Measurements from ENCODE around the gene CUX1. TPM values are rescaled to one million over a fixed set of nuclear protein-coding genes. Genes with fewer than 3 reads are reported as not detected.
A peak's percentile ranks its signal among the peaks of the same experiment; 100 is the strongest.

The CUX1 gene
- total RNA-seq, 1 donor from 2014 or later, result 101 TPM

DNA sequence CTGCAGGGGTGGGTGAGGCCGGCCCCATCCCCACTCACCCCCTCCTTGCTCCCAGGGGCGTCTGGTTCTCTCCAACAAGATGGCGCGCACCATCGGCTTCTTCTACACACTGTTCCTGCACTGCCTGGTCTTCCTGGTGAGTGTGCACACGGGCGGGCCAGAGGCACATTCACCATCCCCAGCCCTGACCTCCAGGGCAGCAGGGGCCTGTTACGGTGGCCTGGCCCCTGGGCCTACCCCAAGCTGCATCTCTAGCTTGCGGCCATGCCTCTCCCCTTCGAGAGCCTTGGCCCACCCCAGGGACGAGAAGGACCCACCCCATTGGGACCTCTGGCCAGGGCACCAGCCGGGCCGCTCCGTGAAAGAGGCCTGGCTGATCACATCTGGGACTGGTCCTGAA is 464.4 kb downstream of the CUX1 start:
- Histone ChIP-seq H3K36me3 (no peaks in the 10 kb centered on the region), H3K27me3 (no peaks in the 10 kb centered on the region), H3K4me3 (no peak overlapping the region), H3K4me1 (peaks cover 0 to 3% of the 10 kb centered on the region in 2 donors), H3K9me3 (no peaks in the 10 kb centered on the region), H3K27ac (no peak overlapping the region)
- intact Hi-C loops (cut with DNase I), result no loop called here
- TF ChIP-seq, protein P1, sequence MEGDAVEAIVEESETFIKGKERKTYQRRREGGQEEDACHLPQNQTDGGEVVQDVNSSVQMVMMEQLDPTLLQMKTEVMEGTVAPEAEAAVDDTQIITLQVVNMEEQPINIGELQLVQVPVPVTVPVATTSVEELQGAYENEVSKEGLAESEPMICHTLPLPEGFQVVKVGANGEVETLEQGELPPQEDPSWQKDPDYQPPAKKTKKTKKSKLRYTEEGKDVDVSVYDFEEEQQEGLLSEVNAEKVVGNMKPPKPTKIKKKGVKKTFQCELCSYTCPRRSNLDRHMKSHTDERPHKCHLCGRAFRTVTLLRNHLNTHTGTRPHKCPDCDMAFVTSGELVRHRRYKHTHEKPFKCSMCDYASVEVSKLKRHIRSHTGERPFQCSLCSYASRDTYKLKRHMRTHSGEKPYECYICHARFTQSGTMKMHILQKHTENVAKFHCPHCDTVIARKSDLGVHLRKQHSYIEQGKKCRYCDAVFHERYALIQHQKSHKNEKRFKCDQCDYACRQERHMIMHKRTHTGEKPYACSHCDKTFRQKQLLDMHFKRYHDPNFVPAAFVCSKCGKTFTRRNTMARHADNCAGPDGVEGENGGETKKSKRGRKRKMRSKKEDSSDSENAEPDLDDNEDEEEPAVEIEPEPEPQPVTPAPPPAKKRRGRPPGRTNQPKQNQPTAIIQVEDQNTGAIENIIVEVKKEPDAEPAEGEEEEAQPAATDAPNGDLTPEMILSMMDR (IDR thresholded peaks at IDR 0.05), result no peak
- DNase-seq (ENCODE audit: low spot score in 2 of 2), result no peak

DNA sequence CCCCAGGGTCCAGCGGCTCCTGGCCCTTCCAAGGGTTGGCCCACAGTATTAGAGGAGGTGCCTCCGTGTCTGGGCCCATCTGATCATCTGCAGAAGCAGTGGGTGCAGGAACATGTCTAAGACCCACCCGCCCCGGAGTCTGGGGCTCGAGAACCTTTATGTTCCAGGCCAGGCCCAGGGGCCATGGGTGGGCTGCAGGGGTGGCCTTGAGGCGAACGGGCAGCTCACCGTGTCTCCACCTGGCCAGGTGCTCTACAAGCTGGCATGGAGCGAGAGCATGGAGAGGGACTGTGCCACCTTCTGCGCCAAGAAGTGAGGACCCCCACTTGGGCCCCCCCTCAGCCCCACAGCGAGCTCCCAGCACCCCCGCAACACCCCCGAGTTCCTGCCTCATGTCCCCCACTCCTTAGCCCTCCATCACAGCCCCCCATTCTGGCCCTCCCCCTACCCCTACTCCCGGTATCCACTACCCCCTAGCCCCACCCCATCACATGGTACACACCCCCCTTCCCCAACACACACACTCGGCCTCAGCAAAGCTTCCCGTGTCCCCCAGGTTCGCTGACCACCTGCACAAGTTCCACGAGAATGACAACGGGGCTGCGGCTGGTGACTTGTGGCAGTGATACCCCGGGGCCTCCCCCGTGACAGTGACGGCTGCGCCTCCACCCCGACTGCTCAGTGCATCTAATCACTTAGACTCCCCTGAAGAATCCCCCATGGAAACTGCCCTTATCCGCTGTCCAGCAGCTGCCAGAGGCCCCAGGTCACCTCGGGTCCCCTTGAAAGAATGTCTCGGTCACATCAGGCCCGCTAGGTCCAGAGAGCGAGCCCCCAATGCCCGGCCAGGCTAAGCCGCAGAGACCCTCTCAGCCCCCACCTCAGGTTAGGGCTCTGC is 465.3 kb downstream of the CUX1 start:
- intact Hi-C loops (cut with DNase I), result no loop called here
- H3K36me3 ChIP-seq, result no peaks in the 10 kb centered on the region
- H3K27me3 ChIP-seq, result no peaks in the 10 kb centered on the region
- H3K4me3 ChIP-seq, result no peak overlapping the region
- peaks cover under 1 to 4% of the 10 kb centered on the region in 2 donors for H3K4me1 ChIP-seq
- TF ChIP-seq, protein P1 (IDR thresholded peaks at IDR 0.05), result no peak
- H3K9me3 ChIP-seq, result no peaks in the 10 kb centered on the region
- no peak overlapping the region for H3K27ac ChIP-seq
- DNase-seq (ENCODE audit: low spot score in 2 of 2), result no peak

DNA sequence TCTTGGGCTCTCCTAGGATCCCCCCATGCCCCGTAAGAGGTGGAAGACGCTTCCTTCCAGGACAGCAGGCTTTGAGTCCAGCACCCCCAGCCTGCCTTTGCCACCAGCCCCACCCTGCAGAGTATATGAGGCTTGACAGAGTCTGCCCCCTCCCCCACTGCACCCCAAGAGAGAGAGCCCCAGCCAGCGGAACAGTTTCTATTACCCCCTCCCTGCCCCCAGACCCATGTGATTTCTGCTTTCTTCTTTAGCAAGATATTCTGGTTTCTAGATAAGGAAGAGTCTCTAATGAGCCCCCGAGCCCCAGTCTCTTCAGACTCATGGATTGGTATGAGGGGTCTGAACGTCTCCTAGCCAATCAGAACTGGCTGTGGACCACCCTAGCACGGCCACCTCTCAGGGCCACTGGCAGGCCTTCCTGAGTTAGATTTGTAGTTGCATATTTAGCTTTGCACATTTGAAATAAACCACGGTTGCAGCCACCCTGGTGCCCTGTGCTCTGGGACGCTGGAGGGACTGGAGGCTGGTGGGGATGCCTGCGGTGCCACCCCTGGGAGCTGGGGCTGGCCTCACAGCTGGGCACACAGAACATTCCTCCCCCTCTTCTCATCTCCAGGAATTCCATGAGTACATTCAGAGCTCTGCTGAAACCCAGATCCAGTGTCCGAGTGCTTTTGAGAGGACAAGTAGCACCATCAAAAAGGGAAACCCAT is 466.2 kb downstream of the CUX1 start:
- intact Hi-C loops (cut with DNase I), result no loop called here
- TF ChIP-seq, protein P1 (IDR thresholded peaks at IDR 0.05), result no peak

DNA sequence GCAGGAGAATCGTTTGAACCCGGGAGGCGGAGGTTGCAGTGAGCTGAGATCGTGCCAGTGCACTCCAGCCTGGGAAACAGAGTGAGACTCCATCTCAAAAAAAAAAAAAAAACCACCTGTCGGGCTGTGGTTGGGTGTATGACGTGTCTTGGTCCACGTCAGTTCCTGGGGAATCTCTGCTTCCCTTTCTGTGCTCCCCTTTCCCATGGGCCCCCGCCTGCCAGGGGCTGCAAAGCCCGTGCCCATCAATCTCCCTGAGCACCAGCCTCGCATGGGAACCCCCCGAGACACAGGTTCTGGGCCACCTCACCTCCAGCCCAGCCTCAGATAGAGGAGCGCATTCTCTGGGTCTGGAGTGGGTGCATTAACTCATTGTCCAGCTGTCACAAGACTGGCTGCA is 467.0 kb downstream of the CUX1 start:
- intact Hi-C loops (cut with DNase I), result no loop called here
- no peak for DNase-seq (ENCODE audit: low spot score in 2 of 2)
- Histone ChIP-seq H3K4me1 (peaks cover 5 to 8% of the 10 kb centered on the region in 2 donors), H3K4me3 (no peak overlapping the region), H3K27me3 (no peaks in the 10 kb centered on the region), H3K36me3 (no peaks in the 10 kb centered on the region), H3K27ac (no peak overlapping the region), H3K9me3 (no peaks in the 10 kb centered on the region)
- TF ChIP-seq, protein P1 (IDR thresholded peaks at IDR 0.05), result no peak

More for the DNA sequence above, 466.2 kb downstream of the CUX1 start:
- H3K27ac ChIP-seq, result no peak overlapping the region
- no peaks in the 10 kb centered on the region for H3K9me3 ChIP-seq
- no peak overlapping the region for H3K4me3 ChIP-seq
- no peak for DNase-seq (ENCODE audit: low spot score in 2 of 2)
- no peaks in the 10 kb centered on the region for H3K36me3 ChIP-seq
- peaks cover 5 to 8% of the 10 kb centered on the region in 2 donors for H3K4me1 ChIP-seq
- no peaks in the 10 kb centered on the region for H3K27me3 ChIP-seq

DNA sequence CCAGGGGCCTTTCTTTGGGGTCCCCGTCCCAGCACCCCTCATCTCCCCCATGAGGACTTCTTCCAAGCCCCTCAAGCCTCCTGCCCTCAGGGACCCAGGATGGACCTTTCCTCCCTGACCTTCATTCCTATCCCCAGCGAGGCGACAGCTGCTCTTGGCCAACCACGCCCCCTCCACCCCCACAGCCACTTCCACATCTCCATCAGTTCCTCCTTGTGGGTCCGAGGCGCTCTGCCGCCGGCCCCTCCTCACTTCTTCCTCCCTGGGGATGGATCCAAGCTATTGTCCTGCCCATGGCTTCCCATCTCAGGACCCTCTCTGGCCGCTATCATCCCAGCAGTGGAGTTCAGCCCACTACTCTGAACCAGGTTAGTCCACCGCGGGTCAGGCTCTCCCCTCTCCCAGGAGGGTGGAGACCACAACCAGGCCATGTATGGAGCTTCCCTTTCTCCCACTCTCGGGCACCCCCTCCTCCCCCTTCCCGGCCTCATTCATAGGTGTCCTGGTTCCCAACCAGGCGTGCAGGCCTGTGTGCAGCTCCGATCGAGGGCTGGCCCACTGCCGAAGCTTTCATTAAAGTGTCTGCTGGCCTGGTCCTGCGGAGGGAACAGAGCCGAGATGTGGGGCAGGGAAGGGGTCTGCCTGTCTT is 467.6 kb downstream of the CUX1 start:
- TF ChIP-seq, protein P1 (IDR thresholded peaks at IDR 0.05), result no peak
- Histone ChIP-seq H3K27ac (peak overlapping the region; percentile 84 to 86), H3K4me1 (peaks cover 5 to 8% of the 10 kb centered on the region in 2 donors), H3K27me3 (no peaks in the 10 kb centered on the region), H3K36me3 (no peaks in the 10 kb centered on the region), H3K4me3 (peak overlapping the region in 1 of 2 donors; percentile 86), H3K9me3 (no peaks in the 10 kb centered on the region)
- intact Hi-C loops (cut with DNase I), result loop anchor here (5.0 kb wide), 1 partner anchor 77 kb away; no protein-coding TSS in a partner anchor
- no peak for DNase-seq (ENCODE audit: low spot score in 2 of 2)
